Sigmoid colon (tissue), 4 donors: ENCODE data around the gene ADIPOR1.

ENCODE experiments used
- POLR2A ChIP-seq, 2 donors: fragments of 450-650 bp; IDR thresholded peaks; one replicate each; pipeline ENCODE4 v1.6.1; 2016; ENCODE audit warnings: antibody characterized with exemption in 2 of 2, mild to moderate bottlenecking in 2 of 2, moderate library complexity in 2 of 2
- POLR2AphosphoS5 ChIP-seq, 4 donors: sonication (generic); formaldehyde crosslinking; IDR thresholded peaks; one replicate each; pipeline ENCODE4 v1.6.1; 2017; ENCODE audit warnings: antibody characterized with exemption in 4 of 4
- TF ChIP-seq, protein P1 (sequence below), 4 experiments: fragments of 450-650 bp in 3 of 4; fragments of 200-600 bp in 1 of 4; IDR thresholded peaks; one replicate each; pipeline ENCODE4 v1.5.1; 2016 to 2019; ENCODE audit warnings: antibody characterized with exemption in 4 of 4, mild to moderate bottlenecking in 3 of 4, moderate library complexity in 2 of 4

DNA sequence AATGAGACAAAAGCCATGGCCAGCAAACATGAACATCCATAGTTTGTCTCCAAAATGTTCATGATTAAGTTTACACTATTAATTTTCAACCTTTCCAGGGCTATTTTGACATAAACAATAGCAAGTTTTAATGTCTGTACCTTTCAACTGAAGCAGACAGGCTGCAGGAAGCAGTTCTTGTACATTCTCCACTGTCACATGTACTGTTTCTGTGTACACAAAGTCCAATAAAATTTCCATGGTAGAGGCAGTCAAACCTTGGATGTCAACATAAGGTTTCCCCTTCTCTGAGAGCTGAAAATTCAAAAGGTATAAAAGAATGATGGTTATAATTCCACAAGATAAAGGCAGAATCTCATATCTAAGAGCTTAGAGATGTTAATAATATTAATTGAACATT lies 38.5 kb downstream of the ADIPOR1 start:
- TF ChIP-seq POLR2AphosphoS5 (IDR thresholded peaks at IDR 0.05): no peak
- TF ChIP-seq, protein P1, sequence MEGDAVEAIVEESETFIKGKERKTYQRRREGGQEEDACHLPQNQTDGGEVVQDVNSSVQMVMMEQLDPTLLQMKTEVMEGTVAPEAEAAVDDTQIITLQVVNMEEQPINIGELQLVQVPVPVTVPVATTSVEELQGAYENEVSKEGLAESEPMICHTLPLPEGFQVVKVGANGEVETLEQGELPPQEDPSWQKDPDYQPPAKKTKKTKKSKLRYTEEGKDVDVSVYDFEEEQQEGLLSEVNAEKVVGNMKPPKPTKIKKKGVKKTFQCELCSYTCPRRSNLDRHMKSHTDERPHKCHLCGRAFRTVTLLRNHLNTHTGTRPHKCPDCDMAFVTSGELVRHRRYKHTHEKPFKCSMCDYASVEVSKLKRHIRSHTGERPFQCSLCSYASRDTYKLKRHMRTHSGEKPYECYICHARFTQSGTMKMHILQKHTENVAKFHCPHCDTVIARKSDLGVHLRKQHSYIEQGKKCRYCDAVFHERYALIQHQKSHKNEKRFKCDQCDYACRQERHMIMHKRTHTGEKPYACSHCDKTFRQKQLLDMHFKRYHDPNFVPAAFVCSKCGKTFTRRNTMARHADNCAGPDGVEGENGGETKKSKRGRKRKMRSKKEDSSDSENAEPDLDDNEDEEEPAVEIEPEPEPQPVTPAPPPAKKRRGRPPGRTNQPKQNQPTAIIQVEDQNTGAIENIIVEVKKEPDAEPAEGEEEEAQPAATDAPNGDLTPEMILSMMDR (IDR thresholded peaks at IDR 0.05): no peak
- TF ChIP-seq POLR2A (IDR thresholded peaks at IDR 0.05): no peak
